KMS-11 (cell line): ENCODE results near the gene PASK.

Source experiments
- H2AFZ ChIP-seq: fragments of 200-600 bp; sonication (generic); 2 replicates; pipeline ENCODE4 v1.6.1; 2016; ENCODE audit warnings: antibody characterized with exemption, mixed run types, low read depth
- H3K27ac ChIP-seq: fragments of 200-600 bp; sonication (generic); 2 replicates; pipeline ENCODE4 v1.6.1; 2016; ENCODE audit warnings: mild to moderate bottlenecking, mixed run types
- H3K27me3 ChIP-seq: fragments of 200-600 bp; sonication (generic); 2 replicates; pipeline ENCODE4 v1.6.1; 2017; ENCODE audit warnings: mild to moderate bottlenecking, low read depth, mixed run types, moderate library complexity; ENCODE audit not compliant: insufficient read depth
- H3K36me3 ChIP-seq: fragments of 200-600 bp; sonication (generic); 2 replicates; pipeline ENCODE4 v1.6.1; 2017; ENCODE audit warnings: mild to moderate bottlenecking, mixed run types; ENCODE audit not compliant: insufficient read depth
- H3K4me1 ChIP-seq: fragments of 200-600 bp; sonication (generic); 2 replicates; pipeline ENCODE4 v1.6.1; 2016; ENCODE audit warnings: mild to moderate bottlenecking, low read depth, mixed run types; ENCODE audit not compliant: poor library complexity, severe bottlenecking
- H3K4me2 ChIP-seq: fragments of 200-600 bp; sonication (generic); 2 replicates; pipeline ENCODE4 v1.7.0; 2016; ENCODE audit warnings: mild to moderate bottlenecking, mixed run types
- H3K4me3 ChIP-seq: fragments of 200-600 bp; sonication (generic); IDR thresholded peaks from 2 replicates; pipeline ENCODE4 v1.6.1; 2017; ENCODE audit warnings: low read depth, low read length, mixed read lengths; ENCODE audit not compliant: insufficient read depth
- H3K79me2 ChIP-seq: fragments of 200-600 bp; sonication (generic); 2 replicates; pipeline ENCODE4 v1.6.1; 2016; ENCODE audit warnings: low read depth, mixed run types; ENCODE audit not compliant: insufficient read depth
- H3K9ac ChIP-seq: fragments of 200-600 bp; sonication (generic); 2 replicates; pipeline ENCODE4 v1.6.1; 2016; ENCODE audit warnings: mild to moderate bottlenecking, mixed run types
- H4K20me1 ChIP-seq: fragments of 200-600 bp; sonication (generic); 2 replicates; pipeline ENCODE4 v1.6.1; 2016; ENCODE audit warnings: mild to moderate bottlenecking, mixed run types; ENCODE audit not compliant: insufficient read depth
- CTCF ChIP-seq: fragments of 200-600 bp; sonication (generic); conservative IDR thresholded peaks from 2 replicates; pipeline ENCODE4 v1.6.1; 2017; ENCODE audit warnings: low read depth, mild to moderate bottlenecking, antibody characterized with exemption, low read length, moderate library complexity, mixed read lengths

Gene PASK

GRCh38 chr2:241141214-241141770 is 8.0 kb downstream of the PASK start:
- no peaks in the 10 kb centered on the region for H4K20me1 ChIP-seq
- H3K4me1 ChIP-seq = no peaks in the 10 kb centered on the region
- no peak for TF ChIP-seq CTCF
- H3K9ac ChIP-seq = no peak overlapping the region
- no peak overlapping the region for H3K27ac ChIP-seq
- no peak overlapping the region for H3K4me2 ChIP-seq
- no peaks in the 10 kb centered on the region for H3K27me3 ChIP-seq
- no peak overlapping the region for H2AFZ ChIP-seq
- no peaks in the 10 kb centered on the region for H3K79me2 ChIP-seq
- H3K36me3 ChIP-seq = no peaks in the 10 kb centered on the region
- H3K4me3 ChIP-seq = no peak overlapping the region

GRCh38 chr2:241140445-241140840 is 8.8 kb downstream of the PASK start:
- H3K4me3 ChIP-seq = no peak overlapping the region
- no peaks in the 10 kb centered on the region for H3K36me3 ChIP-seq
- TF ChIP-seq CTCF = no peak
- no peaks in the 10 kb centered on the region for H4K20me1 ChIP-seq
- H3K79me2 ChIP-seq = no peaks in the 10 kb centered on the region
- H3K9ac ChIP-seq = no peak overlapping the region
- H2AFZ ChIP-seq = no peak overlapping the region
- no peaks in the 10 kb centered on the region for H3K4me1 ChIP-seq
- no peaks in the 10 kb centered on the region for H3K27me3 ChIP-seq
- H3K4me2 ChIP-seq = no peak overlapping the region
- H3K27ac ChIP-seq = no peak overlapping the region

GRCh38 chr2:241139531-241140444 is 9.5 kb downstream of the PASK start:
- H3K79me2 ChIP-seq = no peaks in the 10 kb centered on the region
- no peaks in the 10 kb centered on the region for H3K4me1 ChIP-seq
- TF ChIP-seq CTCF = no peak
- H3K36me3 ChIP-seq = no peaks in the 10 kb centered on the region
- no peaks in the 10 kb centered on the region for H3K27me3 ChIP-seq
- no peak overlapping the region for H3K27ac ChIP-seq
- no peak overlapping the region for H3K9ac ChIP-seq
- no peak overlapping the region for H2AFZ ChIP-seq
- H3K4me2 ChIP-seq = no peak overlapping the region
- H3K4me3 ChIP-seq = no peak overlapping the region
- no peaks in the 10 kb centered on the region for H4K20me1 ChIP-seq

- no peak overlapping the region for H3K4me3 ChIP-seq
- no peaks in the 10 kb centered on the region for H3K4me1 ChIP-seq
- no peak overlapping the region for H3K4me2 ChIP-seq
- H3K27me3 ChIP-seq = no peaks in the 10 kb centered on the region
- no peaks in the 10 kb centered on the region for H4K20me1 ChIP-seq
- H3K36me3 ChIP-seq = no peaks in the 10 kb centered on the region
- H3K27ac ChIP-seq = no peak overlapping the region
- no peaks in the 10 kb centered on the region for H3K79me2 ChIP-seq
- H2AFZ ChIP-seq = no peak overlapping the region
- no peak overlapping the region for H3K9ac ChIP-seq
- TF ChIP-seq CTCF = no peak
These were observed 10.8 kb downstream of the PASK start for GRCh38 chr2:241138471-241138870.
